OCI-LY7 (cell line): ENCODE results near the gene FAM32A. TPM values are rescaled to one million over a fixed set of nuclear protein-coding genes. Genes with fewer than 3 reads are reported as not detected.
"Not testable (repeated sequence)": the region's sequence is repeated elsewhere in the genome, so short reads cannot be mapped to it uniquely, and the experiment has no call there.

Source experiments
- BruUV-seq: library from RNA; stranded (reverse); fragments of 400-500 nt; replicated peaks from 2 replicates; lab custom pipeline; 2021; lab: Mats Ljungman, UMichigan
- CTCF ChIA-PET: fragments of 300-600 bp; sonication (Branson Sonifier 250); formaldehyde crosslinking; loops from one replicate; lab custom pipeline; 2022; ENCODE audit warnings: antibody characterized with exemption; ENCODE audit not compliant: unreplicated experiment; lab: Charles Lee
- POLR2A ChIA-PET: fragments of 300-600 bp; sonication (Branson Sonifier 250); formaldehyde crosslinking; loops from one replicate; lab custom pipeline; 2022; ENCODE audit warnings: antibody characterized with exemption; lab: Charles Lee
- DNase-seq: peaks from one replicate; pipeline ENCODE4 v3.0.0-alpha.2; 2015; ENCODE audit warnings: low spot score
- H2AFZ ChIP-seq: fragments of 200-600 bp; sonication (generic), shearing (Covaris generic); 2 replicates; pipeline ENCODE4 v1.6.1; 2014; ENCODE audit warnings: mild to moderate bottlenecking, antibody characterized with exemption, low read length, moderate library complexity
- H3K27ac ChIP-seq: fragments of 200-600 bp; sonication (generic); 2 replicates; pipeline ENCODE4 v1.5.1; 2014; ENCODE audit warnings: mixed run types, low read depth, mild to moderate bottlenecking, moderate library complexity, low read length, inconsistent platforms; ENCODE audit not compliant: poor library complexity, severe bottlenecking
- H3K36me3 ChIP-seq: fragments of 200-600 bp; sonication (generic); 2 replicates; pipeline ENCODE4 v1.6.1; 2014; ENCODE audit warnings: mild to moderate bottlenecking, antibody characterized with exemption, low read length, moderate library complexity, mixed read lengths; ENCODE audit not compliant: insufficient read depth
- H3K4me1 ChIP-seq: fragments of 200-600 bp; sonication (generic); 2 replicates; pipeline ENCODE4 v1.5.1; 2014; ENCODE audit warnings: mild to moderate bottlenecking, low read length; ENCODE audit not compliant: insufficient read depth, poor library complexity, severe bottlenecking
- H3K4me2 ChIP-seq: fragments of 200-600 bp; sonication (generic); 2 replicates; pipeline ENCODE4 v1.6.1; 2014; ENCODE audit warnings: mild to moderate bottlenecking, low read length
- H3K4me3 ChIP-seq: fragments of 200-600 bp; sonication (generic); 2 replicates; pipeline ENCODE4 v1.5.1; 2014; ENCODE audit warnings: mild to moderate bottlenecking, low read depth, low read length; ENCODE audit not compliant: poor library complexity, severe bottlenecking
- H3K79me2 ChIP-seq: fragments of 200-600 bp; sonication (generic); 2 replicates; pipeline ENCODE4 v1.6.1; 2016; ENCODE audit warnings: low read depth, mild to moderate bottlenecking, low read length, moderate library complexity, mixed read lengths; ENCODE audit not compliant: insufficient read depth
- H3K9me2 ChIP-seq: fragments of 200-600 bp; sonication (generic); 2 replicates; pipeline ENCODE4 v1.6.1; 2016; ENCODE audit warnings: mild to moderate bottlenecking, low read length, mixed read lengths; ENCODE audit not compliant: insufficient read depth
- H3K9me3 ChIP-seq: fragments of 200-600 bp; sonication (generic); 2 replicates; pipeline ENCODE4 v1.6.1; 2014; ENCODE audit warnings: mild to moderate bottlenecking, mixed run types, low read length, mixed read lengths
- H4K20me1 ChIP-seq: fragments of 200-600 bp; sonication (generic); 2 replicates; pipeline ENCODE4 v1.6.1; 2014; ENCODE audit warnings: mild to moderate bottlenecking, antibody characterized with exemption, low read length, moderate library complexity, mixed read lengths; ENCODE audit not compliant: insufficient read depth
- CTCF ChIP-seq: fragments of 200-600 bp; sonication (generic); conservative IDR thresholded peaks from 2 replicates; pipeline ENCODE4 v1.5.1; 2014; ENCODE audit warnings: mild to moderate bottlenecking, antibody characterized with exemption, low read length, moderate library complexity, mixed read lengths
- EZH2phosphoT487 ChIP-seq: fragments of 200-600 bp; sonication (generic); IDR thresholded peaks from 2 replicates; pipeline ENCODE4 v1.6.1; 2018; ENCODE audit warnings: low read depth, borderline replicate concordance, mild to moderate bottlenecking, mixed run types, antibody characterized with exemption, low read length, moderate library complexity, mixed read lengths
- intact Hi-C: fragments of 100-400 bp; cut with micrococcal nuclease; formaldehyde crosslinking; loops from one replicate; pipeline ENCODE4 v1.10.0; 2022; ENCODE audit not compliant: unreplicated experiment
- total RNA-seq, 2 experiments: library from RNA; depleted of rRNA in 1 of 2; stranded (reverse); fragments of >200 nt in 1 of 2; shearing (Covaris generic) in 1 of 2; gene quantifications; 2 replicates each; pipeline ENCODE4 v1.2.3, GENCODE V29; 2014 to 2022

Gene FAM32A
- total RNA-seq, 2 experiments from 2014 or later = 64.5 to 71.0 TPM

GRCh38 chr19:16168465-16169081 is 16.6 kb upstream of the FAM32A start:
- intact Hi-C loops = no loop called here
- Histone ChIP-seq H3K9me3 (peaks cover 11% of the 10 kb centered on the region; the same call in 1 of the 2 replicates), H3K27ac (no peak overlapping the region), H4K20me1 (no peaks in the 10 kb centered on the region), H3K36me3 (no peaks in the 10 kb centered on the region), H3K4me3 (no peak overlapping the region), H3K4me1 (peaks cover 6% of the 10 kb centered on the region), H3K9me2 (no peaks in the 10 kb centered on the region), H3K4me2 (no peak overlapping the region), H2AFZ (peak overlapping the region; percentile 54), H3K79me2 (no peaks in the 10 kb centered on the region)
- ChIA-PET CTCF (no interaction called here), POLR2A (no interaction called here)
- peak; percentile 54 for DNase-seq
- no peak for TF ChIP-seq EZH2phosphoT487
- TF ChIP-seq CTCF = no peak
- BruUV-seq = no TSS peak

DNA sequence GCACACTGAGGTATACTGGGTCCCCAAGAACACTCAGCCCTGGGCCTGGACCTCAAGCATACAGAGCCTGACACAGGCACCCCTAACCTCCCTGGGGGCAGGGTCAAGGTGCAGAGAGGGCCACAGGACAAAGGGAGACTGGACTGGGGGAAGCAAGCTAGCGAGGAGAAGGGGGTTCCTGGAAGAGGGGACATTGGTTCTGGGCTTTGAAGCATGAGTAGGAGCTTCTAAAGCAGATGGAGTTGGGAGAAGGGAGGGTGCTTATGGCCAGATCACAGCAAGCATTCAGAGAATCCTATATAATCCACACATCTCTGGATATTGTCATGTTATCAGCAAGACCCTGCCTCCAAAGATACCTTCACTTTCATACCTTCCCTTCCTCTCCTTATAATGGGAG is 15.1 kb upstream of the FAM32A start:
- BruUV-seq = no TSS peak
- H3K9me3 ChIP-seq = peaks cover 12% of the 10 kb centered on the region
- no peaks in the 10 kb centered on the region for H3K9me2 ChIP-seq
- H2AFZ ChIP-seq = no peak overlapping the region
- intact Hi-C loops = no loop called here
- H4K20me1 ChIP-seq = no peaks in the 10 kb centered on the region
- ChIA-PET CTCF (no interaction called here), POLR2A (interaction anchor here (0.7 kb wide), 1 partner anchor 111 kb away, joined by 3 read pairs; no protein-coding TSS in a partner anchor)
- no peak overlapping the region for H3K4me2 ChIP-seq
- no peak for TF ChIP-seq EZH2phosphoT487
- TF ChIP-seq CTCF = no peak
- no peak overlapping the region for H3K27ac ChIP-seq
- no peaks in the 10 kb centered on the region for H3K36me3 ChIP-seq
- no peak for DNase-seq
- no peaks in the 10 kb centered on the region for H3K79me2 ChIP-seq
- no peak overlapping the region for H3K4me3 ChIP-seq
- H3K4me1 ChIP-seq = peaks cover 6% of the 10 kb centered on the region

- POLR2A ChIA-PET = interaction anchor here (0.7 to 0.9 kb wide), 2 partner anchors 83 to 110 kb away, joined by 3 read pairs; no protein-coding TSS in a partner anchor
- H3K4me2 ChIP-seq = no peak overlapping the region
- BruUV-seq = no TSS peak
- DNase-seq = no peak
- CTCF ChIA-PET = no interaction called here
- H4K20me1 ChIP-seq = no peaks in the 10 kb centered on the region
- intact Hi-C loops = no loop called here
- H3K9me3 ChIP-seq = peaks cover 12% of the 10 kb centered on the region
- peaks cover 13% of the 10 kb centered on the region for H3K4me1 ChIP-seq
- H3K4me3 ChIP-seq = no peak overlapping the region
- TF ChIP-seq CTCF (no peak), EZH2phosphoT487 (no peak)
- H3K27ac ChIP-seq = no peak overlapping the region
- no peak overlapping the region for H2AFZ ChIP-seq
- H3K36me3 ChIP-seq = no peaks in the 10 kb centered on the region
- H3K79me2 ChIP-seq = no peaks in the 10 kb centered on the region
- H3K9me2 ChIP-seq = no peaks in the 10 kb centered on the region
Measured at GRCh38 chr19:16175954-16176353, 9.3 kb upstream of the FAM32A start.

DNA sequence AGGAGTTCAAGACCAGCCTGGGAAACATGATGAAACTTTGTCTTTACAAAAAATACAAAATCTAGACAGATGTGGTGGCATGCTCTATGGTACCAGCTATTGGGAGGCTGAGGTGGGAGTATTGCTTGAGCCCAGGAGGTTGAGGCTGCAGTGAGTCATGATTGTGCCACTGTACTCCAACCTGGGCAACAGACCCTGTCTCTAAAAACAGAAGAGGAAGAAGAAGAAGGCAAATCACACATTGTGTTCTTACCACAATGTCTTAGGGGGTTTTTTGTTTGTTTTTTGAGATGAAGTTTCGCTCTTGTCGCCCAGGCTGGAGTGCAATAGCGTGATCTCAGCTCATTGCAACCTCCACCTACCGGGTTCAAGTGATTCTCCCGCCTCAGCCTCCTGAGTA is 6.3 kb upstream of the FAM32A start:
- Histone ChIP-seq H3K9me3 (peaks cover 12% of the 10 kb centered on the region), H2AFZ (peak overlapping the region; percentile 35; the same call in 1 of the 2 replicates), H3K4me1 (peaks cover 34% of the 10 kb centered on the region)
- H3K4me3 ChIP-seq, H3K36me3 ChIP-seq, H3K4me2 ChIP-seq, intact Hi-C loops, BruUV-seq, H3K27ac ChIP-seq, H4K20me1 ChIP-seq, H3K9me2 ChIP-seq, DNase-seq, H3K79me2 ChIP-seq: not testable (repeated sequence)
- ChIA-PET POLR2A (interaction anchor here (0.6 kb wide), 2 partner anchors 29 to 441 kb away, joined by 3 read pairs; partner anchors contain the start of gene OR10H3), CTCF (interaction anchor here (0.6 kb wide), 1 partner anchor 1127 kb away, joined by 3 read pairs; the partner anchor contains the start of gene MRPL34)
